SU-DHL-6 (cell line): ENCODE measurements around the gene PRIMPOL.

ENCODE experiments used
- CTCF ChIP-seq: fragments of 200-600 bp; sonication (generic); IDR thresholded peaks from one replicate; pipeline ENCODE4 v1.5.1; 2017; ENCODE audit warnings: antibody characterized with exemption, mild to moderate bottlenecking, low read length, moderate library complexity; ENCODE audit not compliant: insufficient read depth, poor library complexity, severe bottlenecking
- EZH2phosphoT487 ChIP-seq: fragments of 200-600 bp; sonication (generic), shearing (Covaris generic); conservative IDR thresholded peaks from 2 replicates; pipeline ENCODE4 v1.6.1; 2018; ENCODE audit warnings: mild to moderate bottlenecking, antibody characterized with exemption, low read length, moderate library complexity, mixed read lengths

DNA sequence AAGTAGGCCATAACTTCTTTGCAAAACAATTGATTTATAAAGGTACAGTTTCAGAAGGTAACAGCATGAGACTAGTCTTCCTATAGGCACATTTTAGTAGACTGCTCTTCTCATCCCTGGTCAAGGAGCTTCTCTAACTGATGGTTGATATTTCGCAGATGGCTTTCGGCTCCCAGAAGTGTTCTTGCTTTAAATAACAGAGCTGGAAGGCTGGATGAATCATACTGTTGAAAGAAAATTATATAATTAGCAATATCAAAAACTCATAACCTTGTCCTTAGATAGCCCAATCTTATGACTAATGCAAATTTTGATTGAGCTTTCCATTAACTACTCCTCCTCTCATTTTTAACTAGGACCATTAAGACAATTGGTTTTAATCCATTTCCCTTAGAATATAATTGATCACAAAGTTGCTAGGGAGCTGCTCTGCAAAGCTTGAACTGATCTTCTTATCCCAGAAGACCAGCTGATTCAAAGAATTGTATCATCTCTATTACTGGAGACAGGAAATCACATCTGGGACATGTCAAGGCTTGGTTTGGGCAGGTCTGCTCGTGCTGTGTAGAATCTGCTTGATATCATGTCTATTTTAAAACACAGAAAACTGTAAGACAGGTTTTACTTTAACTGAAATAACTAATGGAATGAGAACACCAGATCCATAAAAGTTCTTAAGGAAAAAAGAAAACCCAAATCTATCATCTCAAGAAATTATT is 45.8 kb downstream of the PRIMPOL start:
- TF ChIP-seq CTCF (no peak), EZH2phosphoT487 (no peak)
